ENCODE measurements around the gene ARHGAP25.

Gene ARHGAP25

GRCh38 chr2:68828887-68829708 is 94.5 kb downstream of the ARHGAP25 start:
- peak in 1 of 2 donors; percentile 50 for DNase-seq (ENCODE audit: extremely low read depth in 1 of 2, low read depth in 1 of 2)

- no peak for DNase-seq (ENCODE audit: extremely low read depth in 1 of 2, low read depth in 1 of 2)
Observed at GRCh38 chr2:68829749-68830148, 95.1 kb downstream of the ARHGAP25 start.

- no peak for DNase-seq (ENCODE audit: extremely low read depth in 1 of 2, low read depth in 1 of 2)
Observed at GRCh38 chr2:68831686-68832232, 97.1 kb downstream of the ARHGAP25 start.

DNA sequence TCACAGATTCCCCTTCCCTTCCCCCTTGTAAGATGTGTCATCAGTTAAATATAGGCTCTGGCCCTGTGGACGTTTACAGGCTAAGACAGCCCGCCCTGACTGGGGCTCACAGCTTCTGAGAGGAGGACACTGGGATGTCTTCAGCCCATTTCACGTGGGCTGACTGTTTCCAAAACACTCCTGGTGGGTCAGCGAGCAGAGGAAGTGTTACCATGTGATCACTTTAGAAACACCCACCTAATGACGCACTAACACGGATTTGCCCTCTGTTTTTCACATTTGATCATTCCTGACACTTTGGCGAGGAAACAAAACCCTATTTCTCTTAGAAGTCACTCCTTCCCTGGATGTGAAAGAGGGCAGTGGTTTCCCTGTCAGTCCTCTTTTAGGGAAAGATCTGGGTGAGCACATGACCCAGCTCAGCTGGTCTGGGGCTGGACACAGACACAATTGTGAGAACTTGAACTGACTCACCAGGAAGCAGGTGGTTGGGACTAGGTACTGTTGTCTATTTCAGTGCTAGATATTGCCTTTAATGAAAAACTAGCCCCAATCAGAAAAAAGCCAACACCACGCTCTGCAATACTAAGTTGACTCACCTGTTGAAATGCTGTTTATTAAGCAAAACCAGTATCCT is 97.7 kb downstream of the ARHGAP25 start:
- peak in 1 of 2 donors; percentile 13 for DNase-seq (ENCODE audit: extremely low read depth in 1 of 2, low read depth in 1 of 2)

DNA sequence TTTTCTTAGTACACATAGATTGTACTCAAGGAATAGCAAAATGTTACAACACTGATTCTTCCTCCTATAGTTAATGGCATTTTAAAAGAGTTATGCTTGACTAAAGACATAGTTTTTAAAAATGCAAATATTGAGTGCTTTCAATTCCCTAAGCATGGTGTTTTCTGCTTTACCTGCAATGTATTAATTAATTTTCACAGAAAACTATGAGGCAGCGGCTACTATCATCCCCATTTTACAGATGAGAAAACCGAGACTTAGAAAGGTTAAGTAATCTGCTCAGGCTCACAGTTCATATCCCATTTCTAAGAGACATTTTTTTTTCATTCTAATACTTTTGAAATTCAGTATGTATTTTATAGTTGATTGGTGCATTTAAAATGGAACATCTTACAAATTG is 98.6 kb downstream of the ARHGAP25 start:
- no peak for DNase-seq (ENCODE audit: extremely low read depth in 1 of 2, low read depth in 1 of 2)

GRCh38 chr2:68834737-68835376 is 100.2 kb downstream of the ARHGAP25 start:
- DNase-seq (ENCODE audit: extremely low read depth in 1 of 2, low read depth in 1 of 2), result no peak

DNA sequence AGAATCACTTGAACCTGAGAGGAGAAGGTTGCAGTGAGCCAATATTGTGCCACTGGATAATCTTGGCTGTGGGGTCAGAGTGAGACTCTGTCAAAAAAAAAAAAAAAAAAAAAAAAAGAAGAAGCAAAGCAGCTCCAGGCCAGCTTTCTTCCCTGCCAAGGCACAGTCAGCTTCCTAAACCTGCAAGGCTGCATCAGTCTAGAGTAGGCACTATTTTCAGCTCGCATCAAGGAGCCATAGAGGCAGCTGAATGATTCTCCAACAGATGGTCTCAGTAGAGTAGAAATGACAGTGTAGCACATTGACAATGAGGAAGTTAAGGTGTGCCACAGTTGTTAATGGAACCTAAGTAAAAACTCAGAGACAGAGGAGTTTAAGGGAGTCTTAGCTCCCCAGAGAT is 101.0 kb downstream of the ARHGAP25 start:
- DNase-seq (ENCODE audit: extremely low read depth in 1 of 2, low read depth in 1 of 2), result no peak

DNA sequence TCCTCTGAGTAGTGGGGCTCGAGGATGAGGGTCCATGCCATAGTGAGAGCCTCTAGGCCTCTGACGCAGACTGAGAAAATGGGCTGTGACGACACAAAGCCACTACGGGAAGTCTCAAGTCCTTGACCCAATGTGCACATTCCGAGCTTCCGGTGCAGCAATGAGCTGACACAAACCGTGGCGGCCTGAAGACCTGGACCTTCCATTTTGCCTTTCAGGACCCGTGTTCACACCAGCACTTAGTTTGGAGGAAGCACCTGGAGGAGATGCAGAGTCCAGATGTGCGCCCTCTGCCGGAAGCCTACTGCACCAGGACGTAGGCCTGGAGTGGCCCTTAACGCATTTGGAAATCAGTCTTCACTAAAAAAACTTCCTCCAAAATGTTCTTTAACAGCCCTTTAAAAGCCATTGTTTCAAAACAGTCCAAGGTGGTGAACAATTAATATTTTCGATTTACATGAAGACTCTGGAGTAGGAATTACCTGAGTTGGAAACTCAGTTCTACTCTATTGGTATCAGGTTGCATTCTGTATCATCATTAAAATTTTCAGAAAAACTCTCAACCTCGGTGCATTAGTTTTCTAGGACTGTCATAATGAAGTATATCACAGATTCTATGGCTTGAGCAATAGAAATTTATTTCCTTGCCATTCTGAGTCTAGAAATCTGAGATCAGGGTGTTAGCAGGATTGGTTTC is 102.7 kb downstream of the ARHGAP25 start:
- peak; percentile 45 to 54 for DNase-seq (ENCODE audit: extremely low read depth in 1 of 2, low read depth in 1 of 2)

GRCh38 chr2:68837861-68838341 is 103.3 kb downstream of the ARHGAP25 start:
- DNase-seq (ENCODE audit: extremely low read depth in 1 of 2, low read depth in 1 of 2), result no peak

DNA sequence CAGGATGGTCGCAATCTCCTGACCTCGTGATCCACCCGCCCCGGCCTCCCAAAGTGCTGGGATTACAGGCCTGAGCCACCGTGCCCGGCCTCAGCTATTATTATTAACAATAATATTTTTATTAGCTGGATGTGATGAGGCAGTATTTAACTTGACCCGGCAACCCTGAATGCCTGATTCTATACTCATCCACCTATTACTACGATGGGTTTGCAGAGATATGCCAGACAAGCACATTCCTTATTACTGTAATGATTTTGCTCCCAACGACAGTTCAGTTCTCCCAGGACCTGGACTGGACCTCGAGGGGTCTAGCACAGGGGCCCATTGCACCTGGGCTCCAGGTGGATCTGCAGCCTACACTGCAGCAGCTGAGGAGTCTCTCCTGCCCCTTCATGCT is 104.0 kb downstream of the ARHGAP25 start:
- no peak for DNase-seq (ENCODE audit: extremely low read depth in 1 of 2, low read depth in 1 of 2)

- DNase-seq (ENCODE audit: extremely low read depth in 1 of 2, low read depth in 1 of 2), result no peak
Observed at GRCh38 chr2:68839260-68839833, 104.7 kb downstream of the ARHGAP25 start.

DNA sequence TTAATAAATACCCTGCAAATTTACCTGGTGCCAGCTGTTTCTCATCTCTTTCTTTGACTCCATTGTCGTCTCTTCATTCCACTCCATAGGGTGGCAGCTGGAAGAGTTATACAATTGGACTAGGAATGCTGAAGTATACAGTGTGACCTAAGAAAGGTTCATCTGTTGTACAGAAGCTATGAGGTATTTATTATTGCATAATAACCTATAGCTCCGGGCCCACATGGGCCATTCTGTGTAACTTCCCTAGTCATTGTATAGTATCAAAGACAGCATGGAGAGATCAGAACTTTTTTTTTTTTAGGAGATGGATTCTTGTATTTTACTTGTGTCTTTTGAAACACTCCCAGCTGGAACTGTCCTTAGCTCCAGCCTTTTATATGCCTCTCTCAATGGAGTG is 110.4 kb downstream of the ARHGAP25 start:
- no peak for DNase-seq (ENCODE audit: extremely low read depth in 1 of 2, low read depth in 1 of 2)

DNA sequence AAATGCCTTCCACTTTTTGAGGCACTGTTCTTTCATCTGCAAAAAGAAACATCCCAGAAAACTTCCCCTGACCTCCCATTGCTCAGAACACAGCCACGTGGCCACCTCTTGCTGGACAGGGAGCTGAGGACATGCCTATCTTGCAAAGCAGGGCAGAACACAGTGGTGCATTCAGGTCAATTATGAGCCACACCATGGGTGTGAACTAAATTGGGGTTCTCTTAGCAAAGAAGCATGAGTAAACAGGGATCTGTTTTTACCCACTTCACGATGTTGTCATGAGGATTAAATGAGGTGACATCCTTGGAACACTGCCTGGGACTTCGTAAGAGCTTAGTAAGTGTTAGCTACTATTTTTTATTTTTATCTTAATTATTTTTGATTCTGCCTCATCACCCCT is 111.5 kb downstream of the ARHGAP25 start:
- no peak for DNase-seq (ENCODE audit: extremely low read depth in 1 of 2, low read depth in 1 of 2)

DNA sequence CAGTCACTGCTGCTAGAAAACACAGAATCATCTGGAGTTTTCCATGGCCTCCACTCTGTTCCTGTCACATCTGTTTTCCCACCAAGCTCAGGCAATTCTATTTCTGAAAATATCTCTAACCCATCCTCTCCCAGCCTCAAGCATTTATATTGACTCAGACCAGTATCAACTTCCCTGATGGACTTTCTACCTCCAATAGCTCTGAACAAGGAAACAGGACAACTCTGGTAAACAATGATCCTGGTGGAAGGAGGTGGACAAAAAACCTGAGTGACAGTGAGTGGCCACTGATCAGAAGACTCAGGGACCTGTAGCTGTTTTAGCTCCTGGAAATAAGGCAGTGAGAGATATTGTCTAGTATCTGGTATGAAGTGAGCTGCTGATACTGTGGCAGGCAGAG is 113.1 kb downstream of the ARHGAP25 start:
- no peak for DNase-seq (ENCODE audit: extremely low read depth in 1 of 2, low read depth in 1 of 2)

DNA sequence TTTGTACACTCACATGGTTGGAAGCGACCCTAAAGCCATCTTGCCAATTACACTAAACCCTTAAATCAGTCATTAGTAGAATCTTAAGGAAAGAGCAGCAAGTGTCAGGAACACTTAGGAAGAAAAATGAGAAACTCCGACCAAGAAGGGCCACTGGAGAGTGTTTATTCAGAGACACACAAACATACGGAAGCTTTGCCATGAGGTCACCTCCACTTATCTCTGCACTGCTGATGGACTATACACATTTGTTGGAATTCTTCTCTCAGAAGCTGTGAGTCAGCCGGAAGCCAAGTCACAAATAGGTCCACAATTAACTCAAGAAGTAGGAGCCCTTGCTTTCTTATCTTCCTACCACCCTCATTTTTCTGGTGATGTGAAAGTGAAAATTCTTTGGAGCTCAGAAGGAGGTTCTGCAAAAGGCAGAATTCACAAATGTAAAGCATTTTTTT is 115.0 kb downstream of the ARHGAP25 start:
- no peak for DNase-seq (ENCODE audit: extremely low read depth in 1 of 2, low read depth in 1 of 2)

GRCh38 chr2:68850524-68850923 is 115.9 kb downstream of the ARHGAP25 start:
- DNase-seq (ENCODE audit: extremely low read depth in 1 of 2, low read depth in 1 of 2), result no peak

- no peak for DNase-seq (ENCODE audit: extremely low read depth in 1 of 2, low read depth in 1 of 2)
Observed at GRCh38 chr2:68853035-68853434, 118.4 kb downstream of the ARHGAP25 start.

- no peak for DNase-seq (ENCODE audit: extremely low read depth in 1 of 2, low read depth in 1 of 2)
Observed at GRCh38 chr2:68853915-68854314, 119.3 kb downstream of the ARHGAP25 start.

DNA sequence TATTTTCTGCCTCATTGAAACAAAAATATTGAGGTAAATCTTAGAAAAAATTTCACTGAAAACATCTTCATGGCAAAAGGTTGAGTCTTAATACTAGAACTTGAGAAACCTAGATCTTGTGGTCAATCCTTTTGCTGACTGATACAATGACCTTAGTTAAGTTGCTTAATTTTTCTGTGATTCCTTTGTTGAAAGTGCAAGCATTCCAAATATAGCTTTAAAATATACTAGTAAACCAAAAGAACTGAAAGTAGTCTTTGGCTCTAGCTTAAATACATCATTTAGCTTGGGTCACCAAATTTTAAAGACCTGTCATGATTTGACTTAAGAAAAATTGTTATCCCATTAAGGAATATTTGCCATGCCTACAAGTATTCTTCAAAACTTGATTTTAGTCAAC is 119.9 kb downstream of the ARHGAP25 start:
- DNase-seq (ENCODE audit: extremely low read depth in 1 of 2, low read depth in 1 of 2), result no peak

DNA sequence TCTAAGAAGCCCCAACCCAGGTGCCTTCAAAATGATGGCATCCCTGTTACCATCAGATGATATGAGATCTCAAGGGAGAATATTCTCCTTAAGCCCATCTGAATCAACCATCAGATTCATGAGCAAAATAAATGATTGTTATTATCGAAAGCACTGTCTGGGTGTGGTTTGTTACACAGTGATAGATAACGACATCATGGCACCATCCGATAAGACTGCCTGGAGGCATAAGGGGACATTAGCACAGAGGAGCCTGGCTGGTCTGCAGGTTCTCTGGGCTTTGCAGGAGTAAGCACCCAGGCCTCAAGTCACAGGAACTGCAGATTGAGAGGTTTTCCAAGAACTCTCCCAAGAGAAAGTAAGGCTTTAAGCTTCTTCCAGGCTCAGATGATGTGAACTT is 120.9 kb downstream of the ARHGAP25 start:
- no peak for DNase-seq (ENCODE audit: extremely low read depth in 1 of 2, low read depth in 1 of 2)

Data from activated CD8-positive, alpha-beta memory T cell treated with anti-CD3 and anti-CD28 coated beads for 1 hour (primary cell).